ENCODE data around the gene LCLAT1.

LCLAT1 gene

GRCh38 chr2:30649828-30650227, 202.8 kb downstream of the LCLAT1 start:
- FAIRE-seq, result no peak

- FAIRE-seq, result no peak
These were observed 205.3 kb downstream of the LCLAT1 start for GRCh38 chr2:30652271-30652915.

DNA sequence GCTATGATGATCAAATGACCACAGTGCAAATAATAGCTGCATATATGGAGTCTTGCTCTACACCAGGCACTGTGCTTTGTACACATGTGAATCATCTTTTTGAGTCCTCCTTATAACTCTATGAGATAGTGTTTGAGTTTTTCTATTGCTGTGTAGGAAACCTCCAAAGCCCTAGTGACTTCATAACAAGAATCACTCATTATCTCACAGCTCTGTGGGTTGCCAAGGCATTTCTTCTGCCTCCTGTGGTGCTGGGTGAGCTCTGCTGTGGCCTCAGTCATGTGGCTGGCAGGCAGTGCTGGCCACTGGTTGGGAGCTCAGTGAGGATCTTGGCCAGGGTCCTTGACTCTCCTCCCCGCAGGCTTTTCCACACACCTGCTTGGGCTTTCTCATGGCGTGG, 206.8 kb downstream of the LCLAT1 start:
- no peak for FAIRE-seq

- FAIRE-seq, result no peak
These were observed 207.4 kb downstream of the LCLAT1 start for GRCh38 chr2:30654404-30654803.

DNA sequence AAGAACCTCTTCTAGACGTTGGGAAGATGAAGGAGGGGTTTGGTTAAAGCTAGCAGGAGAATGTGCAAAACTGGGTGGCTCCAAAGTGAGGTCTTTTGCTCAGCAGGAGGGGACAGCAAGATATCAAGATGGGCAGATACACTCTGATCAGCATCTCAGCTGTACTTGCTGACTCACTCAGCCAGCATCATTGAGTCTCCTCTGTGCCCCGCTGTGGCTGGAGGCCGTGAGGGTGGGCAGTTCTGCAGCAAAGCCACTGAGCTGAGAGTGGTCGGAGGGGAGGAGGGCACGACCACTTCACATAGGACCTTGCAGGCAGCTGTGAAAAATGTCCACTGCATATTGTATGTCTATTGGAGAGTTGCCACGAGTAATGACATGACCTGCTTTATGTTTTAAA, 208.2 kb downstream of the LCLAT1 start:
- no peak for FAIRE-seq

GRCh38 chr2:30655660-30656059, 208.6 kb downstream of the LCLAT1 start:
- FAIRE-seq, result no peak

DNA sequence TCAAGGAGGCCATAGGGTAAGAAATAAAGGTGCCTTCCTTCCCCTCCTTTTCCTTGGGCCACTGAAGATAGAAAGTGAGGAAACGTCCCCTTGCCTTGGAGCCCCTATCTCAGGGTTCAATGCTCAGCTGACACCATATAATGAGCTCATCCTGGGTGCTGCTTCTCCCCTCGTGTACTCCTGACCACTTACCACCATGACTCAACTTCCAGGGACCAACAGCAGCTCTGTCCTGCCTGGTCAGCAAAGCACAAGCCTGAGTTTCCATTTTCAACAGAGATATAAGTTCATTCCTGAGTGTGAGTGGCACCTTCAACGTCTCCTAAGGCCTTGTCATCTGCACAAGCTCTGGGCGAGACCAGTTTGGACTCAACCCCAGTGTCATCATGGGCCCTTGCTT, 209.0 kb downstream of the LCLAT1 start:
- FAIRE-seq, result no peak

DNA sequence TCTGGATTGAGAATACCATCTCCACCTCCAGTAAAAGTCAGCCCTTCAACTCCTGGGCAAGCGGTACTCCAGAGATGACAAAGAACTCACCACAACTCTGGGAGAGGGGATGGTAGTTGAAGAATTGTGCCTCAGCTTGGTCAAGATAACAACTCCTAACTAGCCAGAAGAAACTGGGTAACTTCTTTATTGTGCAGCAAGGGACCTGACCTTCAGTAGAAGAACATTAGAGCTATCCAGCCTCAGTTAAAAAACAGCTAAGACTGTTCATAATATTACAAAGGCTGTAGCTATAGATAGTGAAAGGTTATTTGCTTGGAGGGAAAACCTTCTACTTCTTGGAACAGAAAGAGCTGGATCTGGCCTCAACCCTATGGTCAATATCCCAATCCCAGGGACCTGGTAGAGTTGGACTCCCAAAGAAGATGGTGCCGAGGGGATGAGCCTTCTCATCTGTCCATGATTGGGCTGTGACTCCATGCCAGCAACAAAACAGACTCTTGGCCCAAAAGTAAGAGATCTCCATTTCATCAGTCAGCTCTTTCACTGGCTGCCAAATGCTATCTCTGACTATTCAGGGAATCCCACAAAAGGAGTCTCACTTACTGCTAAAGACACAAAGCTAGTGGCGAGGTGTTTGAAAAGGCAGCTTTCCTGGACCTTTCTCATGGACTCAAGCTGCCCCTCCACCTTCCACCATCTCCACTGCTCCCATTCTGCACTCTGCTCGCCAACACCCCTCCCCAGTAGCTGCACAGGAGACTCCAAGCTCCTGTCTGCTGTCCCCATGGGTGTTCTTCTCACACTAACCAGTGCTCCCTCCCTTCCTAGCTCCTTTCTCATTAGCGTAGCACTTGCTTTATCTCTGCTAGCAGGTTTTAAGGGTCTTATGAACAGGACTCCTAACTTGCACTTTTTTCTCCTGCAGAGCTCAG, 214.4 kb downstream of the LCLAT1 start:
- no peak for FAIRE-seq

GRCh38 chr2:30662268-30663131, 215.5 kb downstream of the LCLAT1 start:
- no peak for FAIRE-seq

DNA sequence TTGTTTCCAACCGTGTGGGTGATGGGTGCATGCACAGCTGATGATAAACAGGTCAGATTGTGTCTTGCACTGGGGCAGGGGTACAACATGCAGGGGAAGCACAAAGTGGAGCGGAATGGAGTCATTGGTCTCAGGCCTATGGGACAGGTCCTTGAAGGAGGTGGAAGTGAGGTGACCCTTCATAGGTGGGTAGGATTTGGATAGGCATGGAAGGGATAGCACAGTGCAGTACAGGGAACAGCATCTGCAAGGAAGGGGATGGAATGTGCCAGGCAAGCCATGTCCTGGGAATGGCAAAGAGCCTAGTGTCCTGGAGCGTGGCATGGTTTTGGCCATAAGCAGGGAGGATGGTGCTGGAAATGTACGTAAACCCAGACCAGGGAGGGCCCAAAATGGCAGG, 216.3 kb downstream of the LCLAT1 start:
- FAIRE-seq, result no peak

GRCh38 chr2:30663806-30664205, 216.8 kb downstream of the LCLAT1 start:
- no peak for FAIRE-seq

- FAIRE-seq, result no peak
These were observed 217.8 kb downstream of the LCLAT1 start for GRCh38 chr2:30664761-30665358.

GRCh38 chr2:30665761-30666265, 218.8 kb downstream of the LCLAT1 start:
- no peak for FAIRE-seq

GRCh38 chr2:30666266-30666874, 219.3 kb downstream of the LCLAT1 start:
- no peak for FAIRE-seq

DNA sequence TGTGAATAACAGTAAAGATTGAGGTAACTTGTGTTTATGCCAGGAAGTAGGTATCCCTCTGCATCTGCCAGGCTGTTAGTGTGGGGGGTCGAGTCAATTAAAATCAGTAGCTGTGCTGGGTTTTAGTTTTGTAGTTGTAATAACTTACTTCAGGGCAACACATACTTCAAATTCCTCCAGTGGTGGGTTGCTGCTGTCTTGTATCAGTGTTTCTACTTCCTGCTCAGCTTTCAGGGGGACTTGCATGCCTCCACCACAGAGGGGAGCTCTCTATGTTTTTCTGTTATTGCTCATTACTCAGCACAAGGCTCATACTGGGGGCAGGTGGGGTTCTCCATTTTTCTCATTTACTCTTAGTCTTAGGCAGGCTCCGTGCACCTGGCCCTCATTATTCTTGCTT, 223.4 kb downstream of the LCLAT1 start:
- FAIRE-seq, result no peak

GRCh38 chr2:30673127-30673526, 226.1 kb downstream of the LCLAT1 start:
- FAIRE-seq, result no peak

GRCh38 chr2:30675758-30676157, 228.7 kb downstream of the LCLAT1 start:
- FAIRE-seq, result no peak

DNA sequence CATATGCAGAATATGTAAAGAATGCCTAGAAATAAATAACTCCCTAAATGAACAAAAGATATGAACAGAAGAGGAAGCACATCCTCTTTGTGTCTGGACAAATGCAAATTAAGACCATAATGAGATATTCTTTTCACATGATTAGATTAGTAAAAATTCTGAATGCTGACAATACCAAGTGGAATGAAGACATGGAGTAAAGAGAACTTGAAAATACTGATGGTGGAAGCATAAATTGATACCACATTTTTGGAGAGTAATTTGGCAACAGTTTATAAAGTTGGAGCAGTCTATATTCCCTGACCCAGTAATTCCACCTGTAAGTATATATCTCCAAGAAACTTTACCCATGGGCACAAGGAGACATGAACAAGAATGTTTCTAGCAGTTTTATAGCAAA, 230.2 kb downstream of the LCLAT1 start:
- FAIRE-seq, result no peak

- no peak for FAIRE-seq
These were observed 230.9 kb downstream of the LCLAT1 start for GRCh38 chr2:30677861-30678385.

DNA sequence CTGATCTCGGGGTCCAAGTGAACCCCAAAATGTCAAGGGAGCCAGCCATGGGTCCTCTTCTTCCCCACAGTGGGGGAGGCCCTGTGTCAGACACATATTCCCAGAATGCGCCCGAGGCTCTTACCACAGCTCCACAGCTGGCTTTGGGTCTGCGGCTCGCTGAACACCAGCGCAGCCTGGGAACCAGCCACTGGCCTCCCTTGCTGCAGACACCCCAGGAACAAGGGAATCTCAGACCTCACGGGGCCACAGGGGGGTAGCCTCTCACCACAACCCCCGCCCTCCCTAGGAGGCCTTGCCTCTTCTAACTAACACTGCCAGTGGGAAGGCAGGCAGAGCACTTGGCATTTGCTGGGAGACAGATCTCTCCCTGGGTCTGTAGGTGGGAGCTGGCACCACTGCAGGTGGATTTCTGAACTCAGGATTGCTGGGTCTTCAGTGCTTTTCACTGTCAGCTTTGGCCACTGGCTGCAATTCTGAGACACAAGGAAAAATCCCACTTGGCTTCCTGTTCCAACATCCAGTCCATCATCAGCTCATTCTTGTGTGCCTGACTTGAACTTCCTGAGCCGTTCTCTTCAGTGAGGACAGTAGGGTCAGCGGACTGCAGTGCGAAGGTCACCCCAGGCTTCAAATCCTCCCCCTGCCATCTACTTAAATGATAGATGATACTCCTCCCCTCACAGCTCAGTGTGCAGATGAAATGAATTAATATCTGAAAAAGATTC, 231.5 kb downstream of the LCLAT1 start:
- no peak for FAIRE-seq

DNA sequence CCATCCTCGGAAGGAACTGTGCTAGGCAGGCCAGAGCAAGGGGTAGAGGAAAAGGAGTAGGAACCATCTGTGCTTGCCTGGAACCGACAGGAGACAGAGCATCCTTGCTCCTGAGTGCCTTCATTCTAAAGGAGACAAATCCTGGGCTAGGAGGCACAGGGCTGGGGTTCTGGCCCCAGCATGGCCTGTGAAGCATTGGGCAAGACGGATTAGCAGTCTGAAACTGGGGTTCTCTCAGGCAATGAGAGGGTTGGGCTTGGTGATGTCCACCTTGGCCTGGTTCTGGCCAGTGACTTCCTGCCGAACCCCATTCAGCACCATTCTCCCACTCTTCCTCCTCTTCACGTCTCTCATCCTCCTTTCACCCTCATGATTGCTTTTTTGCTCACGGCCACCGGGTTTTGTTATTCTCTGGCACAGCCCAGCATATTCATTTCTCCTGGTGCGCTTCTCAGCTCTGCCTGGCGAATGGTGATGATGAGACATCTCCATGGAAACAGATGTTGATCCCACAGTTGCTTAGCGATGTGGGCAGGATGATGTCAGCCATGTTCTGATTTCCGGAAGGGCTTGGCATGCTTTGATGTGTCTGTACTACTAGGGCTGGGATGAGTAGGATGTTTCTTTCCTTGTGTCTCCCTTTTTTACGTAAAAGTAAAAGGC, 232.5 kb downstream of the LCLAT1 start:
- no peak for FAIRE-seq

Measured in G401.6 (cell line).